Dermis blood vessel endothelial cell (primary cell): ENCODE results near the gene BHLHA15. TPM values are rescaled to one million over a fixed set of nuclear protein-coding genes. Genes with fewer than 3 reads are reported as not detected.
"Not testable (repeated sequence)": the region's sequence is repeated elsewhere in the genome, so short reads cannot be mapped to it uniquely, and the experiment has no call there.

Source experiments
- DNase-seq: peaks from one replicate; pipeline ENCODE4 v3.0.0; 2010
- total RNA-seq: library from RNA; depleted of rRNA; stranded (reverse); fragments of >200 nt; gene quantifications from 2 replicates; pipeline ENCODE4 v1.2.3, GENCODE V29; 2014

Gene BHLHA15
- total RNA-seq, 1 donor from 2014 or later = 0.17 TPM

GRCh38 chr7:98211676-98212531, 665 bp downstream of the BHLHA15 start:
- no peak for DNase-seq

- DNase-seq = no peak
These were observed 1.3 kb downstream of the BHLHA15 start for GRCh38 chr7:98212532-98213041.

- DNase-seq = no peak
These were observed 2.2 kb downstream of the BHLHA15 start for GRCh38 chr7:98213296-98213887.

- DNase-seq = no peak
These were observed 2.9 kb downstream of the BHLHA15 start for GRCh38 chr7:98213888-98214810.

GRCh38 chr7:98214811-98215321, 3.6 kb downstream of the BHLHA15 start:
- DNase-seq = no peak

- no peak for DNase-seq
These were observed 4.6 kb downstream of the BHLHA15 start for GRCh38 chr7:98215561-98216495.

GRCh38 chr7:98216941-98217622, 5.8 kb downstream of the BHLHA15 start:
- DNase-seq = no peak

GRCh38 chr7:98217623-98218582, 6.7 kb downstream of the BHLHA15 start:
- DNase-seq = no peak

- not testable (repeated sequence) for DNase-seq
These were observed 8.1 kb downstream of the BHLHA15 start for GRCh38 chr7:98219382-98219781.

GRCh38 chr7:98221611-98222532, 10.6 kb downstream of the BHLHA15 start:
- DNase-seq = no peak

- DNase-seq = no peak
These were observed 11.4 kb downstream of the BHLHA15 start for GRCh38 chr7:98222533-98223195.

GRCh38 chr7:98223351-98223897, 12.2 kb downstream of the BHLHA15 start:
- no peak for DNase-seq

- DNase-seq = no peak
These were observed 12.9 kb downstream of the BHLHA15 start for GRCh38 chr7:98223898-98224700.

- no peak for DNase-seq
These were observed 13.5 kb downstream of the BHLHA15 start for GRCh38 chr7:98224701-98225181.

- DNase-seq = no peak
These were observed 14.8 kb downstream of the BHLHA15 start for GRCh38 chr7:98225913-98226614.

- DNase-seq = no peak
These were observed 16.7 kb downstream of the BHLHA15 start for GRCh38 chr7:98227939-98228338.
